Measurements from ENCODE around the gene DTNBP1. TPM values are rescaled to one million over a fixed set of nuclear protein-coding genes. Genes with fewer than 3 reads are reported as not detected.

Gene DTNBP1
- total and polyA plus RNA-seq, 2 experiments from 2014 or later: 9.2 to 41.6 TPM

DNA sequence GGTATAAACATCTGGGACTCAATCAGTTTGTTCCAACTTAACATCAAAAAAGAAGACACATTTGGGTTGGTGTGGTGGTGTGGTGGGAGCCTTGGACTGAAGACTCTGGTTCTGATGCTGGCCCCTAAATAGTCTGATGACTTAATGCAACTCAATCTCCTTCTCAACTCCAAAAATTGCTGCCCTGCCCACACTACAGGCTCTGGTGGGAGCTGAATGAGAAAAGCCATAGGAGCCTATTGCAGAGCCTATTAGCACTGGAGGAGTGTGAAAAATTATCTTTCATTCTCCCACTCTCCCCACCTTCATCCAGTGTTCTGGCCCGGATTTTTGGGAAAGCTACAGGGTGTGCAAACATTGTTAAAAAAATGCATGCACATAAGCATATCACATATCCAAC is 56.5 kb downstream of the DTNBP1 start:
- Histone ChIP-seq H3K4me3 (no peak overlapping the region), H3K36me3 (peaks cover 3% of the 10 kb centered on the region), H3K4me1 (ENCODE audit: low read depth) (no peaks in the 10 kb centered on the region), H3K27me3 (no peaks in the 10 kb centered on the region), H3K9me3 (ENCODE audit: low read depth) (no peaks in the 10 kb centered on the region), H3K27ac (no peak overlapping the region)
- DNase-seq (ENCODE audit: low read depth in 1 of 2, low spot score in 1 of 2): no peak
- TF ChIP-seq, protein P1, sequence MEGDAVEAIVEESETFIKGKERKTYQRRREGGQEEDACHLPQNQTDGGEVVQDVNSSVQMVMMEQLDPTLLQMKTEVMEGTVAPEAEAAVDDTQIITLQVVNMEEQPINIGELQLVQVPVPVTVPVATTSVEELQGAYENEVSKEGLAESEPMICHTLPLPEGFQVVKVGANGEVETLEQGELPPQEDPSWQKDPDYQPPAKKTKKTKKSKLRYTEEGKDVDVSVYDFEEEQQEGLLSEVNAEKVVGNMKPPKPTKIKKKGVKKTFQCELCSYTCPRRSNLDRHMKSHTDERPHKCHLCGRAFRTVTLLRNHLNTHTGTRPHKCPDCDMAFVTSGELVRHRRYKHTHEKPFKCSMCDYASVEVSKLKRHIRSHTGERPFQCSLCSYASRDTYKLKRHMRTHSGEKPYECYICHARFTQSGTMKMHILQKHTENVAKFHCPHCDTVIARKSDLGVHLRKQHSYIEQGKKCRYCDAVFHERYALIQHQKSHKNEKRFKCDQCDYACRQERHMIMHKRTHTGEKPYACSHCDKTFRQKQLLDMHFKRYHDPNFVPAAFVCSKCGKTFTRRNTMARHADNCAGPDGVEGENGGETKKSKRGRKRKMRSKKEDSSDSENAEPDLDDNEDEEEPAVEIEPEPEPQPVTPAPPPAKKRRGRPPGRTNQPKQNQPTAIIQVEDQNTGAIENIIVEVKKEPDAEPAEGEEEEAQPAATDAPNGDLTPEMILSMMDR (IDR thresholded peaks at IDR 0.05; ENCODE audit: low read depth, low read length): no peak

DNA sequence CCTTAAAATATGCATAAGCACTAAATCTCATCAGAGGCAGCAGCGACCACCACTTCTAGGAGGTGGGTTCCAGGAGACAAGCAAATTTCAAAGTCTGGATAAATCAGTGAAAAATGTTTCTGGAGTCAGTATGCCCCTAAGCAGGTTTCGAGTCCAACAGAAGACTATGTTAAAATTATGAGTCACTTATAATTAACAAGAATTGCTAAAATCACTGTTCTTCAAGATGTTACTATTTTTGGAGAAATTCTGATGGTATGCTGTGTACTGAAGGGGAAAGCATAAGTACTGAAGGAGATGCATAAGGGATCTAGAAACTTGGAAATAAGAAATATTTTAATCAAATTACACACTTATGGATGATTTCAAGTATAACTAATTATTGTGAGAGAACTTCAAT is 58.0 kb downstream of the DTNBP1 start:
- Histone ChIP-seq H3K36me3 (no peaks in the 10 kb centered on the region), H3K4me3 (no peak overlapping the region), H3K9me3 (ENCODE audit: low read depth) (no peaks in the 10 kb centered on the region), H3K27me3 (no peaks in the 10 kb centered on the region), H3K4me1 (ENCODE audit: low read depth) (peaks cover 6% of the 10 kb centered on the region), H3K27ac (no peak overlapping the region)
- no peak for DNase-seq (ENCODE audit: low read depth in 1 of 2, low spot score in 1 of 2)
- TF ChIP-seq, protein P1 (IDR thresholded peaks at IDR 0.05; ENCODE audit: low read depth, low read length): no peak

DNA sequence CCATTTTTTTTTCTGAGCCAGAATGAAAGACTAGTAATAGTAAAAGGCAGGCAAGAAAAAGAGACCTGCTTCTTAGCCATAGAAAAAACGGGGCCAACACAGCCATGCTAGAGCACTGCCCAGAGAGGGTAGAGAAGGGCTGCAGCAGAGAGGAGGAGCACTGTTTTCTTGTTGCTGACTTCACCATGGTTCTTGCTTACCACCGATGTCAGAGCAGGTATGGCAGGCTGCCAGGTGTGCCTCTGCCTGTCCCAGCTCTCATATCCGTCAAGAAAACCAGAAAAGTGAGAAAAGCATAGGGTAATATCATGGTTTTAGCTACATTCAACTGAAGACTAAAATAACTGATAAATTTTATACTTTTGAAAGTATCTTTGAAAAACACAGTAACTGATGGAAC is 60.7 kb downstream of the DTNBP1 start:
- Histone ChIP-seq H3K4me3 (no peak overlapping the region), H3K9me3 (ENCODE audit: low read depth) (no peaks in the 10 kb centered on the region), H3K36me3 (no peaks in the 10 kb centered on the region), H3K27ac (no peak overlapping the region), H3K27me3 (no peaks in the 10 kb centered on the region), H3K4me1 (ENCODE audit: low read depth) (peaks cover 10% of the 10 kb centered on the region)
- DNase-seq (ENCODE audit: low read depth in 1 of 2, low spot score in 1 of 2): no peak
- TF ChIP-seq, protein P1 (IDR thresholded peaks at IDR 0.05; ENCODE audit: low read depth, low read length): no peak

DNA sequence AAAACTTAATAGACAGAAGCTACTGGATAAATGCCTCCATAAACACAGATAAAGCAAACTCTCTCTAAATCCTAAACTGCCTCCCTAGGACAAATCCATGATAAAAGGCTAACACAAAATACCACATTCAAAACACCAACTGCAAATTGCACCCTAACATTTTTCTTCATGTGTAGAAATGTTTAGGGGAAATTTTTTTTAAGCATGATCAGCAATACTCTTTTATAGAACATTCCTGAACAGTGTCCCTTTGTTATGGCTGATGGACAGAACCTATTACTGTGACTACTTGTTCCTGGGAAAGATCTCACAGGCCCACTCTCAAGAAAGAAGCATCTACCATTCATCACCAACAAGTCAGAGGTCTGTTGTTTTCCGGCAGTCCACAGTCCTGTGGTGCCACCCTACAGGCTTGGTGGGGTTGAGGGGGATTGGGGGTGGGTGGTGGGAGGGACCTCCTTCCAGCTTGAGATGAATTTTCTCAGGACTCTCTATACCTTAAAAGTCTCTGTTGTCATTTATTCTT is 64.5 kb downstream of the DTNBP1 start:
- Histone ChIP-seq H3K9me3 (ENCODE audit: low read depth) (no peaks in the 10 kb centered on the region), H3K4me3 (no peak overlapping the region), H3K36me3 (no peaks in the 10 kb centered on the region), H3K27ac (no peak overlapping the region), H3K4me1 (ENCODE audit: low read depth) (peaks cover 32% of the 10 kb centered on the region), H3K27me3 (no peaks in the 10 kb centered on the region)
- no peak for DNase-seq (ENCODE audit: low read depth in 1 of 2, low spot score in 1 of 2)
- TF ChIP-seq, protein P1 (IDR thresholded peaks at IDR 0.05; ENCODE audit: low read depth, low read length): no peak

DNA sequence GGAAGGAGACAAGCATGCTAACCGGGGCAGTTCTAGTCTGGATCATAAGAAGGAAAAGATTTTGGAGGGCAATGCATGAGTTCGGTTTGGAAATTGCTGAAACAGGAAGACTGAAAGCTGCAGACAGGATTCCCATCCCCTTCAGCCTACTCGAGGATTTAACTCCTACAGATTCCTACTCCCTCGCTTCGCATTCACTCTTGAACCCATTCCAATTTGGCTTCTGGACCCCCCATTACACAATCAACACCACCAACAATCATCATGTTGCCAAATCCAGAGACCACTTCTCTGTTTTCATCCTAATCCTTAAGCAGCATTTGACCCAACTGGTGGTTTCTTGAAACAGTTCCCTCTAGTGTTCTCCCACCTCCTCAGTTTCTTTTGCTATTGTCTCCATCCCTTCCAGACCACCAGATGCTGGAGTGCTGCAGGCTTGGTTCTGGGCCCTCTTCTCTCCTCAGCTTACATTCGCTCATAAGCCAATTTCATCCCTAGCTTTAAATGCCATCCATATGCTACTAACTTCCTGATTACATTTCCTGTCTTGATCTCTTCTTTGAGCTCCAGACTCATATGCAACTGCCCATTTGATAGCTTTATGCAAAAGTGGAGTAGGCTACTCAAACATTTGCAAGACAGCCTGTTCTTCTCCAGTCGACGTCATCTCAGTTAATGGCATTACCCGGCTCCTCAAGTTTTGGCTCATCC is 66.5 kb downstream of the DTNBP1 start:
- no peak overlapping the region for H3K4me3 ChIP-seq
- H3K27ac ChIP-seq: peak overlapping the region; percentile 84
- H3K36me3 ChIP-seq: no peaks in the 10 kb centered on the region
- DNase-seq (ENCODE audit: low read depth in 1 of 2, low spot score in 1 of 2): peak in 1 of 2 donors; percentile 65
- H3K27me3 ChIP-seq: no peaks in the 10 kb centered on the region
- TF ChIP-seq, protein P1 (IDR thresholded peaks at IDR 0.05; ENCODE audit: low read depth, low read length): no peak
- no peaks in the 10 kb centered on the region for H3K9me3 ChIP-seq (ENCODE audit: low read depth)
- H3K4me1 ChIP-seq (ENCODE audit: low read depth): peaks cover 44% of the 10 kb centered on the region
